Ishikawa (cell line): Measurements from ENCODE around the gene NOG.

ENCODE experiments used
- CEBPB ChIP-seq: IDR thresholded peaks from 2 replicates; pipeline ENCODE4 v1.6.1; 2012
- CREB1 ChIP-seq: IDR thresholded peaks from 2 replicates; pipeline ENCODE4 v1.6.1; 2012; ENCODE audit warnings: low read depth
- EP300 ChIP-seq: IDR thresholded peaks from 2 replicates; pipeline ENCODE4 v1.6.1; 2012; ENCODE audit warnings: borderline replicate concordance
- FOXM1 ChIP-seq: IDR thresholded peaks from 2 replicates; pipeline ENCODE4 v1.6.1; 2012; ENCODE audit warnings: low read depth, borderline replicate concordance
- NFIC ChIP-seq: IDR thresholded peaks from 2 replicates; pipeline ENCODE4 v1.6.1; 2012
- RAD21 ChIP-seq: IDR thresholded peaks from 2 replicates; pipeline ENCODE4 v1.6.1; 2012; ENCODE audit warnings: low read depth
- USF1 ChIP-seq: IDR thresholded peaks from 2 replicates; pipeline ENCODE4 v1.6.1; 2012
- YY1 ChIP-seq: IDR thresholded peaks from 2 replicates; pipeline ENCODE4 v1.6.1; 2012; ENCODE audit warnings: low read depth
- TF ChIP-seq, protein P1 (sequence below): IDR thresholded peaks from 2 replicates; pipeline ENCODE4 v1.6.1; 2012
- TF ChIP-seq, protein P2 (sequence below): IDR thresholded peaks from 2 replicates; pipeline ENCODE4 v1.6.1; 2012; ENCODE audit warnings: low read depth, mild to moderate bottlenecking

DNA sequence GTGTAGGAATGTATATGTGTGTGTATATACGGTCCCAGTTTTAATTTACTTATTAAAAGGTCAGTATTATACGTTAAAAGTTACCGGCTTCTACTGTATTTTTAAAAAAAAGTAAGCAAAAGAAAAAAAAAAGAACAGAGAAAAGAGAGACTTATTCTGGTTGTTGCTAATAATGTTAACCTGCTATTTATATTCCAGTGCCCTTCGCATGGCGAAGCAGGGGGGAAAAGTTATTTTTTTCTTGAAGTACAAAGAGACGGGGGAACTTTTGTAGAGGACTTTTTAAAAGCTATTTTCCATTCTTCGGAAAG, 1.6 kb downstream of the NOG start:
- TF ChIP-seq NFIC (no peak), CREB1 (no peak), FOXM1 (no peak), RAD21 (no peak), YY1 (no peak), USF1 (no peak), EP300 (no peak), CEBPB (no peak)
- TF ChIP-seq, protein P1, sequence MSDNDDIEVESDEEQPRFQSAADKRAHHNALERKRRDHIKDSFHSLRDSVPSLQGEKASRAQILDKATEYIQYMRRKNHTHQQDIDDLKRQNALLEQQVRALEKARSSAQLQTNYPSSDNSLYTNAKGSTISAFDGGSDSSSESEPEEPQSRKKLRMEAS = no peak
- TF ChIP-seq, protein P2, sequence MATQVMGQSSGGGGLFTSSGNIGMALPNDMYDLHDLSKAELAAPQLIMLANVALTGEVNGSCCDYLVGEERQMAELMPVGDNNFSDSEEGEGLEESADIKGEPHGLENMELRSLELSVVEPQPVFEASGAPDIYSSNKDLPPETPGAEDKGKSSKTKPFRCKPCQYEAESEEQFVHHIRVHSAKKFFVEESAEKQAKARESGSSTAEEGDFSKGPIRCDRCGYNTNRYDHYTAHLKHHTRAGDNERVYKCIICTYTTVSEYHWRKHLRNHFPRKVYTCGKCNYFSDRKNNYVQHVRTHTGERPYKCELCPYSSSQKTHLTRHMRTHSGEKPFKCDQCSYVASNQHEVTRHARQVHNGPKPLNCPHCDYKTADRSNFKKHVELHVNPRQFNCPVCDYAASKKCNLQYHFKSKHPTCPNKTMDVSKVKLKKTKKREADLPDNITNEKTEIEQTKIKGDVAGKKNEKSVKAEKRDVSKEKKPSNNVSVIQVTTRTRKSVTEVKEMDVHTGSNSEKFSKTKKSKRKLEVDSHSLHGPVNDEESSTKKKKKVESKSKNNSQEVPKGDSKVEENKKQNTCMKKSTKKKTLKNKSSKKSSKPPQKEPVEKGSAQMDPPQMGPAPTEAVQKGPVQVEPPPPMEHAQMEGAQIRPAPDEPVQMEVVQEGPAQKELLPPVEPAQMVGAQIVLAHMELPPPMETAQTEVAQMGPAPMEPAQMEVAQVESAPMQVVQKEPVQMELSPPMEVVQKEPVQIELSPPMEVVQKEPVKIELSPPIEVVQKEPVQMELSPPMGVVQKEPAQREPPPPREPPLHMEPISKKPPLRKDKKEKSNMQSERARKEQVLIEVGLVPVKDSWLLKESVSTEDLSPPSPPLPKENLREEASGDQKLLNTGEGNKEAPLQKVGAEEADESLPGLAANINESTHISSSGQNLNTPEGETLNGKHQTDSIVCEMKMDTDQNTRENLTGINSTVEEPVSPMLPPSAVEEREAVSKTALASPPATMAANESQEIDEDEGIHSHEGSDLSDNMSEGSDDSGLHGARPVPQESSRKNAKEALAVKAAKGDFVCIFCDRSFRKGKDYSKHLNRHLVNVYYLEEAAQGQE = no peak
